HG02970 (cell line): ENCODE measurements around the gene FGF13.

Experiments used
- ATAC-seq: cut with Tn5 transposase; IDR thresholded peaks from one replicate; pipeline ENCODE4 v1.9.1; 2021; ENCODE audit warnings: mild to moderate bottlenecking, moderate library complexity, moderate number of reproducible peaks; ENCODE audit not compliant: unreplicated experiment, low FRiP score

FGF13 gene

DNA sequence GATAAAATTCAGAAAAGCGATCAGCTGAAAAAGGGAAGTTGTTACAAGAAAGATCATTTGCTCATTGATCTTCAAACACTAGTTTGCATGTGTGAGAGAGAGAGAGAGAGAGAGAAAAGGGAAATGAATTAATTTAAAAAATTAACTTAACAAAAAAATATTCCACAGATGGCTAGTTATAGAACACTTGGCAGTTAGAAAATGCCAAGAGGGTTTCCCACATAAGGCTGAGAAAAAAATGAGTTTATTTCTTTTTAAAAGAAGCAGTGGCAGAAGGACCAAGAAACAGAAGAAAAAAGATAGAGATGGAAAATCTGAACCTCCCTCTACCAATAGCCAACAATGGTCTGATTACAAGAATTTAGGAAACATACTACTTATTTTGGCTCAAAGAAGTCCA, 47.1 kb downstream of the FGF13 start:
- ATAC-seq, result no peak

DNA sequence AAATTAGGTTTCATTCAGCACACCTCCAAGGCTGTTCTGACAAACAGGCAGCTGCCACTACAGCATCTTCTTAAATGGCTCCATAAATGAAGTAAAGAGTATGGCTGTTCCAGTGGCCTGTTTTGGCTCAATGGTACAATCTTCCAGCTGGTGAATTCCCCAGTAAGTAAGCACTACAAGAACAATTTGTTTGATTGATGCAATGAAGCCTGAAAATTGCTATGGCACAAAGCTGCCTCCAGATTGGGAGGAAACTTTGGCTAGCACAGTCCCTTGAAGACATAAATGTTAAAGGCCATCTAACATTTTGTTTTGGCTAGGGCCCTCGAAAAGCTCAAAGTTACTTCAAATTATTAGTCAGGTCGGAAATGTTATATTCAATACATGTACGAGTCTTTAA, 47.5 kb downstream of the FGF13 start:
- ATAC-seq, result no peak

DNA sequence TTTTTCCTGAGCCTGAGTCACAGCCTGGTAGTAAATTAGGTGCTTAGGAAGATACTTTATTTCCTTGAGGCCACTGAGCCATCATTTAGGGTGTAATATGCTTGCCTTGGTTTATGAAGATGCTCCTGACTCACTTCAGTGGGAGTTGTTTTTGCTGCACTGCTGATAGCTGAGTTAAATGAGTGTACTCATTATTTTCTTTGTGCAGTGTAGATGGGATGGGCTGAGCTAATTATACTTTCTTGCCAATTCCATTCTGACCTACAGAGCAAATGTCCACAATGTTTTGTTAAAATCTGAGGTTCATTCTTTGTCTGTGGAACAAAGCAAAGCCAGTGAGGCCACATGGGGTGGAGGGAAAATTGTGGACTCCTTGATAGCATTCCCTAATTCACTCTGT, 60.0 kb downstream of the FGF13 start:
- ATAC-seq, result no peak

- ATAC-seq, result no peak
Measured at GRCh38 chrX:138648568-138648967, 62.9 kb downstream of the FGF13 start.

- ATAC-seq, result no peak
Measured at GRCh38 chrX:138638996-138639395, 72.5 kb downstream of the FGF13 start.
